Measurements from ENCODE around the gene KRT10. TPM values are rescaled to one million over a fixed set of nuclear protein-coding genes. Genes with fewer than 3 reads are reported as not detected.

Gene KRT10
- total RNA-seq, 1 experiment from 2014 or later = 49.4 TPM

- Histone ChIP-seq H3K4me2 (no peak overlapping the region), H3F3A (ENCODE audit: insufficient read depth, low read depth) (no peaks in the 10 kb centered on the region), H3K4me1 (replicated peaks; ENCODE audit: insufficient read depth) (no peaks in the 10 kb centered on the region), H3K27me3 (ENCODE audit: insufficient read depth, low read depth) (no peaks in the 10 kb centered on the region), H2AFZ (no peak overlapping the region), H4K20me1 (ENCODE audit: insufficient read depth) (no peaks in the 10 kb centered on the region), H3K27ac (no peak overlapping the region), H3K9me3 (ENCODE audit: insufficient read depth, low read depth) (no peaks in the 10 kb centered on the region), H3K9me2 (ENCODE audit: insufficient read depth) (no peaks in the 10 kb centered on the region), H3K36me3 (ENCODE audit: low read depth) (no peaks in the 10 kb centered on the region), H3K4me3 (no peak overlapping the region), H3K79me2 (ENCODE audit: low read depth) (no peaks in the 10 kb centered on the region)
- BruUV-seq (replicated peaks) = no TSS peak
- ChIA-PET CTCF (no interaction called here), POLR2A (ENCODE audit: unreplicated experiment) (interaction anchor here (0.7 kb wide), 1 partner anchor 1778 kb away, joined by 6 read pairs; no protein-coding TSS in a partner anchor)
- intact Hi-C loops (cut with micrococcal nuclease; ENCODE audit: unreplicated experiment) = loop anchor here (5.0 kb wide), 1 partner anchor 141 kb away; no protein-coding TSS in a partner anchor
- no peak for TF ChIP-seq EZH2 (IDR thresholded peaks at IDR 0.05; ENCODE audit: low read depth)
- TF ChIP-seq CTCF (conservative IDR thresholded peaks at IDR 0.05) = no peak
- DNase-seq = no peak
Observed at GRCh38 chr17:40778461-40778860, 44.0 kb downstream of the KRT10 start.

GRCh38 chr17:40777971-40778370 lies 44.4 kb downstream of the KRT10 start:
- intact Hi-C loops (cut with micrococcal nuclease; ENCODE audit: unreplicated experiment) = loop anchor here (5.0 kb wide), 1 partner anchor 141 kb away; no protein-coding TSS in a partner anchor
- no peak for DNase-seq
- CTCF ChIA-PET = no interaction called here
- Histone ChIP-seq H3F3A (ENCODE audit: insufficient read depth, low read depth) (no peaks in the 10 kb centered on the region), H3K27ac (no peak overlapping the region), H3K9me3 (ENCODE audit: insufficient read depth, low read depth) (no peaks in the 10 kb centered on the region), H2AFZ (no peak overlapping the region), H3K4me1 (replicated peaks; ENCODE audit: insufficient read depth) (no peaks in the 10 kb centered on the region), H3K4me3 (no peak overlapping the region), H3K4me2 (no peak overlapping the region), H3K36me3 (ENCODE audit: low read depth) (no peaks in the 10 kb centered on the region), H3K27me3 (ENCODE audit: insufficient read depth, low read depth) (no peaks in the 10 kb centered on the region), H3K9me2 (ENCODE audit: insufficient read depth) (no peaks in the 10 kb centered on the region), H3K79me2 (ENCODE audit: low read depth) (no peaks in the 10 kb centered on the region), H4K20me1 (ENCODE audit: insufficient read depth) (no peaks in the 10 kb centered on the region)
- POLR2A ChIA-PET (ENCODE audit: unreplicated experiment) = no interaction called here
- TF ChIP-seq CTCF (conservative IDR thresholded peaks at IDR 0.05) = no peak
- no peak for TF ChIP-seq EZH2 (IDR thresholded peaks at IDR 0.05; ENCODE audit: low read depth)
- BruUV-seq (replicated peaks) = no TSS peak

GRCh38 chr17:40777459-40777858 lies 45.0 kb downstream of the KRT10 start:
- no peaks in the 10 kb centered on the region for H3K9me2 ChIP-seq (ENCODE audit: insufficient read depth)
- no peaks in the 10 kb centered on the region for H4K20me1 ChIP-seq (ENCODE audit: insufficient read depth)
- no peak overlapping the region for H3K4me3 ChIP-seq
- H3K4me1 ChIP-seq (replicated peaks; ENCODE audit: insufficient read depth) = no peaks in the 10 kb centered on the region
- H2AFZ ChIP-seq = no peak overlapping the region
- H3K9me3 ChIP-seq (ENCODE audit: insufficient read depth, low read depth) = no peaks in the 10 kb centered on the region
- intact Hi-C loops (cut with micrococcal nuclease; ENCODE audit: unreplicated experiment) = loop anchor here (5.0 kb wide), 1 partner anchor 140 kb away; no protein-coding TSS in a partner anchor
- H3F3A ChIP-seq (ENCODE audit: insufficient read depth, low read depth) = no peaks in the 10 kb centered on the region
- no peak overlapping the region for H3K4me2 ChIP-seq
- no peaks in the 10 kb centered on the region for H3K36me3 ChIP-seq (ENCODE audit: low read depth)
- no peaks in the 10 kb centered on the region for H3K27me3 ChIP-seq (ENCODE audit: insufficient read depth, low read depth)
- TF ChIP-seq CTCF (conservative IDR thresholded peaks at IDR 0.05) = no peak
- no peak for TF ChIP-seq EZH2 (IDR thresholded peaks at IDR 0.05; ENCODE audit: low read depth)
- no peaks in the 10 kb centered on the region for H3K79me2 ChIP-seq (ENCODE audit: low read depth)
- DNase-seq = no peak
- ChIA-PET POLR2A (ENCODE audit: unreplicated experiment) (no interaction called here), CTCF (no interaction called here)
- no TSS peak for BruUV-seq (replicated peaks)
- no peak overlapping the region for H3K27ac ChIP-seq

Measured in PC-9 (cell line).